ENCODE results near the gene UTP15.

Gene UTP15

GRCh38 chr5:73582285-73583145 is 17.0 kb downstream of the UTP15 start:
- DNase-seq = no peak

GRCh38 chr5:73587923-73588322 is 22.4 kb downstream of the UTP15 start:
- DNase-seq = peak; percentile 3

GRCh38 chr5:73591102-73591695 is 25.7 kb downstream of the UTP15 start:
- DNase-seq = peak; percentile 79

DNA sequence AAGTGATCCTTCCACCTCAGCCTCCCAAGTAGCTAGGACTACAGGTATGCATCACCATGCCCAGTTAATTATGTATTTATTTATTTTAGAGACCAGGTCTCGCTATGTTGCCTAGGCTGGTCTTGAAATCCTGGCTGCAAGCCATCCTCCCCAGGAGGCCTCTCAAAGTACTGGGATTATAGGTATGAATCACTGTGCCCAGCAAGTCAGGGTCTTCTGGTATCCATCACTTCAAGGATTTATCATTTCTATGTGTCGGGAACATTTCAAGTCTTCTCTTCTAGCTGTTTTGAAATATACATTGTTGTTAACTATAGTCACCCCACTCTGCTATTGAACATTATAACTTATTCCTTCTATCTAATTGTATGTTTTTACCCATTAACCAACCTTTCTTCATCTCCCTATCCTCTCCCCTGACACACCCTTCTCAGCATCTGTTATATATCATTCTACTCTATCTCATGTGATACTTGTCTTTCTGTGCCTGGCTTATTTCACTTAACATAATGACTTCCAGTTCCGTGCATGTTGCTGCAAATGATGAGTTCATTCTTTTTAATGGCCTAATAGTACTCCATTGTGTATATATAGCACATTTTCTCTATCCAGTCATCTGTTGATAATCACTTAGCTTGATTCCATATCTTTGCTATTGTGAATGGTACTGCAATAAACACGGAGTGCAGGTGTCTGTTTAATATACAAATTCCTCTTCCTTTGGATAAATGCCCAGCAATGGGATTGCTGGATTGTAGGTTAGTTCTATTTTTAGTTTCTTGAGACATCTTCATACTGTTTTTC is 26.4 kb downstream of the UTP15 start:
- DNase-seq = no peak

DNA sequence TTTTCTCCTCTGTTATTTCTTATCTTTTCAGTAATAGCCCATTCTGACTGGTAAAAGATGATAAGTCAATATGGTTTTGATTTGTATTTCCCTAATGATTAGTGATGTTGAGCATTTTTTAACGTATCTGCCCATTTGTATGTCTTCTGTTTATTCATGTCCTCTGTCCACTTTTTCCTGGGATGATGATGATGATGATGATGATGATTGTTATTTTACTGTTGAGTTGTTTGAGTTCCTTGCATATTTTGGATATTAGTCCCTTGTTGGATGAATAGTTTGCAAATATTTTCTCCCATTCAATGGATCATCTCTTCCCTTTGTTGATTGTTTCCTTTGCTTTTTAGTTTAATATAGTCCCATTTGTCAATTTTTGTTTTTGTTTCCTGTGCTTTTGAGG is 27.0 kb downstream of the UTP15 start:
- no peak for DNase-seq

GRCh38 chr5:73596705-73597328 is 31.3 kb downstream of the UTP15 start:
- peak; percentile 34 for DNase-seq

DNA sequence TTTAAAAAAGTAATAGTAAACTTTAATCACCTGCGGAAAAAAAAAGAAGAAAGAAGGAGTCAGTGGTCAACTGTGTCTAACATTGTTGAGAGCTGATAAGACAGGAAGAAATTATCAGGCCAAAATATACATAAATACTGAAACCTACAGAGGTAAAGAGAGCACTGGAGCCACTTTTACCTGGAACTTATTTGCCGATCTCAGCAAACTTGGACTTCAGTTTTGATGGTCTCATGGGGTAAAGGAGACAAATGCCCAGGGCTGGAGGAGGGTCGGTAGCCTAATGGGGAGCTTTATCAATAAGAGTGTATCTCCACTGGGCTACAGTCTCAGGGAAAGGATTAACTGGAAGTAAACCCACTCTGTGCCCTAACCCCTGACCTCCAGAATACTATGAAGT is 33.8 kb downstream of the UTP15 start:
- no peak for DNase-seq

GRCh38 chr5:73603998-73604397 is 38.5 kb downstream of the UTP15 start:
- no peak for DNase-seq

DNA sequence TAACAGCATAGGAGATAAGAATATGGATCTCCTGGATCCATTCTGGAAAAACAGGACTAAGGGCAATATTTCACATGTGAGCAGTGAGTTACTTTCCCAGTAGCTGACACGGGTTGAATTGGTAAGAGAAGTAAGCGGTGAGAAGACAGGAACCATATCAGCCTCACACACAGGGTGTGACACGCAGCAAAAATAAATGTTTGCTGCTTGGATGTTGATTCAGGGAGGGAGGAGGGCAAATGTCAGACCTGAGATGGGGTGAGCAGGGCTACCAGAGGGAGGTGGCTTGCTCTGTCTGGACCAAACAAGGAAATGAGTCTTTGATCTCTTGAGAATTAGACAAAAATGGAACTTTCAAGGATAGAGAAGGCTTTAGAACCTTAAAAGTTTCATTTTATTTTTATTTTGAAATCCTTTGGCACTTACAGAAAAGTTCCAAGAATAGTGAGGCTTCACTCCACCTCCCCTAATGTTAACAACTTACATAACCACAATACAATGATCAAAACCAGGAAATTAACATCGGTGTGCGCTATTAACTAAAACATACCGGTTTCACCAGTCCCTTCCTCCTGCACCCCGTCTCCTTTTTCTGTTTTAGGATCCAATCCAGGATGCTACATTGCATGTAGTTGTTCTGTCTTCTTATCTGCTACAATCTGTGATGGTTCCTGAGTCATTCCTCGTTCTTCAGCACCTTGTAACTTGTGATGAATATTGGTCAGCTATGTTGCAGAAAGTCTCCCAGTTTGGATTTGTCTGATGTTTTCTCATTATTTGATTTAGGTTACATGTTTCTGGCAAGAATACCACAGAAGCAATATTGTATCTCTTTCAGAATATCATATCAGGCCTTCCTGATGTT is 39.9 kb downstream of the UTP15 start:
- no peak for DNase-seq

DNA sequence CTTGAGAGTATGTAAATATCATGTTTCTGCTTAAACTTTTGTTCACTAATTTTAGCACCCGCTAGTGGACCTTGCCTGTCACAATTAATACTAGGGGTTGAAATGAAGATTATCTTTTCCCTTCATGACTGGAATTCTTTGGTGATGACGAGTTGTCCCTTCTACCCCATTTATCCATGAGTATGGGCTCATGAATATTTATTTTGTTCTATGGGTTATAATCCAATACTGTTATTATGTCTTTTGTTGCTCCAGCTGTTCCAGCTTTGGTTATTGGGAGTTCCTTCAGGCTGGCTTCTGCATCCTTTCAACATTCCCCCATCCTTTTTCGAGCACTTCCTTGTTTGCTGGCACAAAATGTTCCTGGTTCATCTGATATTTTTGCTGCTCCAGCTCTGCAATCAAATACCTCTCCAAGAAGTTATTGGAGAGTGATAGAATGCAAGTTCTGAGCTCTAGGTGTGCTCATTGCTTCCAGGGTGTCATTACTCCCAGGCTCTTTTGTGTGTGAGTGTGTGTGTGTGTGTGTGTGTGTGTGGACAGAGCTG is 40.7 kb downstream of the UTP15 start:
- no peak for DNase-seq

- no peak for DNase-seq
Observed at GRCh38 chr5:73607228-73607627, 41.7 kb downstream of the UTP15 start.

DNA sequence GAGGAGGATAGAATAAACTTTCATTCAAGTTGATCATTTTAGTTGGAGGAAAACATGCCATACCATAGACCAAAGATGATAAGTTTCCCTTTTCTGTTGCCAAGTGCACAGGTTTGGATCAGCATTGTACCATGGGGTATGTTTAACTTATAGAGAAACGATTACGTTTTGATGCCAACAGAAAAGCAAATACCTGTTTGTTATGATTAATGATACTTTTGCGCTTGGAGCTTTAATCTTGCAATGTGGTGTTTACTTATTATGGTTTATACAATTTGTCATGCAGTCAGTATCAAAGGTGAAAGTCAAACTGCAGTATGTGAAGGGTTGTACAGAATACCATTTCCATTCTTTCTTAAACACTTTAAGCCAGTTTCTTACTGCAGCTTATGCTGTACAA is 47.3 kb downstream of the UTP15 start:
- no peak for DNase-seq

GRCh38 chr5:73615085-73615484 is 49.5 kb downstream of the UTP15 start:
- DNase-seq = no peak

GRCh38 chr5:73615947-73616346 is 50.4 kb downstream of the UTP15 start:
- no peak for DNase-seq

- DNase-seq = no peak
Observed at GRCh38 chr5:73617510-73618279, 52.2 kb downstream of the UTP15 start.

- no peak for DNase-seq
Observed at GRCh38 chr5:73619606-73620333, 54.2 kb downstream of the UTP15 start.

DNA sequence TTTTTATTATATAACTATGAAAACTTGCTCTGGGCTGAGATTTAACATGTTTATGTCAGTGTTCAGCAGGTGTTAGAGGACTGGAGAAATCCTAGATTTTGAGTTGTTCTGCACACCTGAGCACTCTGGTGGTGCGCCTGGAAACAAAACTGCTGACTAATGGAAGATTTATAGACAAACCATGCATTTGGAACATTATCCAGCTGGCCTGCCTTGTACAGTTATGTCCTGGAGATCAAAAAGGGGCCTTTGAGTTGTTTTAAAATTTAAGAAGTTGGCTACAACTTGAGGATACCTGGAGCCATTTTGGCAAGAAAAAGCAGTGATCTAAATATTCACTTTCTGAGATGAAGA is 54.8 kb downstream of the UTP15 start:
- no peak for DNase-seq

GRCh38 chr5:73623060-73623459 is 57.5 kb downstream of the UTP15 start:
- DNase-seq = no peak

DNA sequence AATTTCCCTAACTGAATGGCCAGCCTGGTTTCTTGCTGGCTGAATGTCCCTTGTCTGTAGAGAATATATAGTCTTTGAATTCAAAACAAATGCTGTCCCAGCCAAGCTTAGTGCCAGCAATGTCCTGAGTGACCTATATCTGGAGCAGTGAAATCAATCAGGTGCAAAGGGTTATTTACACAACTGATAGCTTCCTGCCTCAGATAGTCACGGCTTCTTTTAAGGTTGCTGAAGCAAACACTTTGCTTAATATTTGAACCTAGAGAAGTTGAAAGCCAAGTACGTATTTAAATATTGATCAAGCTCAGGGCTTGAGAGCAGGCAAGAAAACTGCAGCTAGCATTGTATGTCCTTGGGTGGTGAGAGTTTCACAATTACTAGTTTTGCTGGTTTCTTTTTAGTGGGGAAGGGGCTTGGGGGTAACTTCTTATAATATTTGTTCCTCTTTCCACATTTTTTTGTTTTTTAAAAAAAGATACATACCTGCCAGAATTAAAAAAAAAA is 58.4 kb downstream of the UTP15 start:
- DNase-seq = no peak

DNA sequence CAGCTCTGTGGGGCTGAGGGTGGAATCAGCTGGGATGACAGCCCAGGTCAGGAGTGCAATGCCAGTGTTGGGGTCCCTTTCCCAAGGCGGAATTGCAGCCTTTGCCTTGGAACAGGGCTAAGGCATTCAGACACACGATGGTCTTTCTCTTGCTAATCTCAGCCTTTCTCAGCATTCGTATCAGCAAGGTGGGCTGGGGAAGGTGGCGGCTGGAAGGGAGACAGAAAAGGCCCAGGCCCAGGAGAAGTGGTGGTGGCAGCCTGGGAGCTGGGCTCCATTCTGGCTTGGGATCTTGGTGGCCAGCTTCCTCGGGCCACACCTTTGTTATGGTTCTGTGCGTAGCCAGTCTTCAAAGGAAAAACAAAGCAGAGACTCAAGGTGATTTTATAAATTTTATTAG is 59.3 kb downstream of the UTP15 start:
- no peak for DNase-seq
